HepG2 (cell line): ENCODE measurements around the gene LZTR1. TPM values are rescaled to one million over a fixed set of nuclear protein-coding genes. Genes with fewer than 3 reads are reported as not detected.
A peak's percentile ranks its signal among the peaks of the same experiment; 100 is the strongest.

ENCODE experiments used
- AKNA ChIP-seq: sonication (generic); formaldehyde crosslinking; IDR thresholded peaks from 2 replicates; pipeline ENCODE4 v1.4.0; 2020; ENCODE audit warnings: missing genetic modification reagents, borderline replicate concordance
- CBFB ChIP-seq: sonication (generic); formaldehyde crosslinking; IDR thresholded peaks from 2 replicates; pipeline ENCODE4 v1.4.0; 2020; ENCODE audit warnings: missing genetic modification reagents
- CC2D1A ChIP-seq: sonication (generic); formaldehyde crosslinking; IDR thresholded peaks from 2 replicates; pipeline ENCODE4 v1.8.1; 2023; ENCODE audit warnings: mild to moderate bottlenecking, missing genetic modification reagents
- HMGXB3 ChIP-seq: sonication (generic); formaldehyde crosslinking; IDR thresholded peaks from 2 replicates; pipeline ENCODE4 v1.4.0; 2020; ENCODE audit warnings: missing genetic modification reagents, borderline replicate concordance
- KAT7 ChIP-seq: IDR thresholded peaks from 2 replicates; pipeline ENCODE4 v1.6.1; 2018; ENCODE audit warnings: borderline replicate concordance, missing compliant biosample characterization
- MIER3 ChIP-seq: IDR thresholded peaks from 2 replicates; pipeline ENCODE4 v1.6.1; 2016; ENCODE audit warnings: missing compliant biosample characterization, borderline replicate concordance
- PCBP2 ChIP-seq: fragments of 200-400 bp; formaldehyde crosslinking; optimal IDR thresholded peaks from 2 replicates; pipeline ENCODE3; 2018; ENCODE audit warnings: low read length, low read depth; ENCODE audit not compliant: poor library complexity, severe bottlenecking
- SALL1 ChIP-seq: sonication (generic); formaldehyde crosslinking; IDR thresholded peaks from 2 replicates; pipeline ENCODE4 v1.8.0; 2022; ENCODE audit warnings: mild to moderate bottlenecking, missing genetic modification reagents
- SNAPC4 ChIP-seq: sonication (generic); formaldehyde crosslinking; IDR thresholded peaks from 2 replicates; pipeline ENCODE4 v1.4.0; 2020; ENCODE audit warnings: mild to moderate bottlenecking, missing genetic modification reagents
- SOX13 ChIP-seq, 3 experiments: fragments of 450-650 bp in 1 of 3; sonication (generic) in 1 of 3; formaldehyde crosslinking in 1 of 3; IDR thresholded peaks in 2 of 3; conservative IDR thresholded peaks in 1 of 3; 2 replicates each; pipeline versions ENCODE4 v1.5.0 to v1.6.1; 2016 to 2020; ENCODE audit warnings: antibody characterized with exemption in 1 of 3, mild to moderate bottlenecking in 1 of 3, missing compliant biosample characterization in 1 of 3, missing genetic modification reagents in 1 of 3, moderate library complexity in 1 of 3
- ZBTB3 ChIP-seq: sonication (generic); formaldehyde crosslinking; IDR thresholded peaks from 2 replicates; pipeline ENCODE4 v1.4.0; 2020; ENCODE audit warnings: low read depth, mild to moderate bottlenecking, moderate library complexity, missing genetic modification reagents, borderline replicate concordance
- ZFYVE20 ChIP-seq: sonication (generic); formaldehyde crosslinking; IDR thresholded peaks from 2 replicates; pipeline ENCODE4 v1.8.0; 2023; ENCODE audit warnings: low read depth, mild to moderate bottlenecking, moderate library complexity, missing genetic modification reagents, borderline replicate concordance
- polyA plus RNA-seq, 8 experiments: library from polyadenylated mRNA; depleted of rRNA in 3 of 8; stranded (reverse) in 7 of 8; unstranded in 1 of 8; fragments of >200 nt; fragmentation: Illumina TruSeq in 4 of 8; extraction: Trizol in 4 of 8; gene quantifications; 2 replicates each; pipeline versions ENCODE4 v1.2.1 to v1.2.3, GENCODE V29; 2011 to 2016; ENCODE audit warnings: low read depth in 4 of 8, missing spikeins in 1 of 8, mixed read lengths in 1 of 8; ENCODE audit not compliant: insufficient read depth in 1 of 8
- total RNA-seq, 5 experiments: library from RNA; depleted of rRNA; stranded (reverse); fragments of >200 nt; fragmentation: Illumina TruSeq; extraction: Trizol; gene quantifications; 2 replicates each; pipeline ENCODE4 v1.2.3, GENCODE V29; 2016; ENCODE audit warnings: low read depth in 1 of 5

The LZTR1 gene
- total and polyA plus RNA-seq, 2 of the 13 experiments (the other 11 are each of a cell fraction or from before 2014, with no cell fraction given) = 21.8 to 22.4 TPM

- TF ChIP-seq PCBP2 (no peak), MIER3 (CRISPR knock-in tag) (no peak), SOX13 (IDR thresholded peaks at IDR 0.05) (no peak), SOX13 (CRISPR knock-in tag; conservative IDR thresholded peaks at IDR 0.05 in 1 of 2, IDR thresholded peaks at IDR 0.05 in 1 of 2) (no peak; a peak in 1 of 4 replicates), AKNA (CRISPR knock-in tag) (no peak), SNAPC4 (CRISPR knock-in tag) (0 out of 2 replicates have a peak, but pooled peaks have one; percentile 17), CBFB (CRISPR knock-in tag) (no peak), ZFYVE20 (no peak), ZBTB3 (no peak), SALL1 (CRISPR knock-in tag) (peak; percentile 52), KAT7 (CRISPR knock-in tag) (no peak), HMGXB3 (CRISPR knock-in tag) (no peak), CC2D1A (no peak)
Measured at GRCh38 chr22:20956258-20957101, 25.6 kb upstream of the LZTR1 start (continued).
